ENCODE data around the gene DENND4B. TPM values are rescaled to one million over a fixed set of nuclear protein-coding genes. Genes with fewer than 3 reads are reported as not detected.
"Not testable (repeated sequence)": the region's sequence is repeated elsewhere in the genome, so short reads cannot be mapped to it uniquely, and the experiment has no call there.

The DENND4B gene
- total RNA-seq, 1 donor from 2014 or later: 42.5 TPM

GRCh38 chr1:153899509-153899908, 47.0 kb downstream of the DENND4B start:
- no peak overlapping the region for H3K4me3 ChIP-seq (ENCODE audit: low read depth, low read length)
- DNase-seq (ENCODE audit: low read depth): no peak
- TF ChIP-seq, protein P1, sequence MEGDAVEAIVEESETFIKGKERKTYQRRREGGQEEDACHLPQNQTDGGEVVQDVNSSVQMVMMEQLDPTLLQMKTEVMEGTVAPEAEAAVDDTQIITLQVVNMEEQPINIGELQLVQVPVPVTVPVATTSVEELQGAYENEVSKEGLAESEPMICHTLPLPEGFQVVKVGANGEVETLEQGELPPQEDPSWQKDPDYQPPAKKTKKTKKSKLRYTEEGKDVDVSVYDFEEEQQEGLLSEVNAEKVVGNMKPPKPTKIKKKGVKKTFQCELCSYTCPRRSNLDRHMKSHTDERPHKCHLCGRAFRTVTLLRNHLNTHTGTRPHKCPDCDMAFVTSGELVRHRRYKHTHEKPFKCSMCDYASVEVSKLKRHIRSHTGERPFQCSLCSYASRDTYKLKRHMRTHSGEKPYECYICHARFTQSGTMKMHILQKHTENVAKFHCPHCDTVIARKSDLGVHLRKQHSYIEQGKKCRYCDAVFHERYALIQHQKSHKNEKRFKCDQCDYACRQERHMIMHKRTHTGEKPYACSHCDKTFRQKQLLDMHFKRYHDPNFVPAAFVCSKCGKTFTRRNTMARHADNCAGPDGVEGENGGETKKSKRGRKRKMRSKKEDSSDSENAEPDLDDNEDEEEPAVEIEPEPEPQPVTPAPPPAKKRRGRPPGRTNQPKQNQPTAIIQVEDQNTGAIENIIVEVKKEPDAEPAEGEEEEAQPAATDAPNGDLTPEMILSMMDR (conservative IDR thresholded peaks at IDR 0.05; ENCODE audit: low read depth, low read length): no peak

DNA sequence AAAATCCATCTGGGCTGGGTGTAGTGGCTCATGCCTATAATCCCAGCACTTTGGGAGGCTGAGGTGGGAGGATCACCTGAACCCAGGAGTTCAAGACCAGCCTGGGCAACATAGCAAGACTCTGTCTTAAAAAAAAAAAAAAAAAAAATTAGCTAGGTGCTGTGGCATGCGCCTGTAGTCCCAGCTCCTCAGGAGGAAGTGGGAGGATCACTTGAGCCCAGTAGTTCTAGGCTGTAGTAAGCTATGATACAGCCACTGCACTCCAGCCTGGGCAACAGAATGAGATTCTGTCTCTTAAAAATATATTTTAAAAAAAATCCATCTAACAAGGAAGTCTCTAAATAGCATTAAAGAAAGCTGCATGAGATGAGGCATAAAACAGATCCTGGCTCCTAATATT, 50.7 kb downstream of the DENND4B start:
- DNase-seq (ENCODE audit: low read depth); H3K4me3 ChIP-seq (ENCODE audit: low read depth, low read length): not testable (repeated sequence)

DNA sequence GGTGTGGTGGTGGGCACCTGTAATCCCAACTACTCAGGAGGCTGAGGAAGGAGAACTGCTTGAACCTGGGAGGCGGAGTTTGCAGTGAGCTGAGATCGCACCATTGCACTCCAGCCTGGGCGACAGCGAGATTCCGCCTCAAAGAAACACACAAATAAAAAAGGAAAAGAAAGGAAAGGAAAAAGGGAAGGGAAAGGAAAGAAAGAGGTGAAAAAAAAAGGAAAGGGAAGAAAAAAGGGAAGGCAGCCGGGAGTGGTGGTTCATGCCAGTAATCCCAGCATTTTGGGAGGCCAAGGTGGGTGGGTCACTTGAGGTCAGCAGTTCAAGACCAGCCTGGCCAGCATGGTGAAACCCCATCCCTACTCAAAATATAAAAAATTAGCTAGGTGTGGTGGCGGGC, 55.5 kb downstream of the DENND4B start:
- H3K4me3 ChIP-seq (ENCODE audit: low read depth, low read length); DNase-seq (ENCODE audit: low read depth): not testable (repeated sequence)

- TF ChIP-seq, protein P1 (conservative IDR thresholded peaks at IDR 0.05; ENCODE audit: low read depth, low read length): no peak
- no peak for DNase-seq (ENCODE audit: low read depth)
Measured at GRCh38 chr1:153888533-153888932, 58.0 kb downstream of the DENND4B start.

GRCh38 chr1:153886127-153886526, 60.4 kb downstream of the DENND4B start:
- no peak for DNase-seq (ENCODE audit: low read depth)
- H3K4me3 ChIP-seq (ENCODE audit: low read depth, low read length): no peak overlapping the region
- TF ChIP-seq, protein P1 (conservative IDR thresholded peaks at IDR 0.05; ENCODE audit: low read depth, low read length): no peak

More at GRCh38 chr1:153888533-153888932, 58.0 kb downstream of the DENND4B start:
- no peak overlapping the region for H3K4me3 ChIP-seq (ENCODE audit: low read depth, low read length)

DNA sequence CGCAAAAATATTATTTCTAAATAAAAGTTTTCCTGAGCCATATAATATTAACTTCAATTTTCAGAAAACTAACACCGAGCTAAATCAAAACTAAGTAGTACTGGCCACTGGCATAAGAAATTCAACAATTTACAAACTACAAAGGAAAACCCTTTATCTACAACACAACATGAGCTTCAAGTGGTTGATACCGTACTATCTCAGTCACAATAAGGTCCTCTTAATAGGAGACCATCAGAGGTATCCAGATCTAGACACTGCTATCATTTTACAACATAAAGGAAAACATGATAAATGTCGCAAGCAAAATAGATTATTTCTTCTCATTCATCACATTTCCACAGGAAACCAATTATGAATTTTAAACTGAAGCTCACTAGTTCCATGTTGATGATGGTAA, 63.3 kb downstream of the DENND4B start:
- no peak overlapping the region for H3K4me3 ChIP-seq (ENCODE audit: low read depth, low read length)
- TF ChIP-seq, protein P1 (conservative IDR thresholded peaks at IDR 0.05; ENCODE audit: low read depth, low read length): no peak
- no peak for DNase-seq (ENCODE audit: low read depth)

- DNase-seq (ENCODE audit: low read depth): no peak
- TF ChIP-seq, protein P1 (conservative IDR thresholded peaks at IDR 0.05; ENCODE audit: low read depth, low read length): no peak
Measured at GRCh38 chr1:153882296-153882912, 64.1 kb downstream of the DENND4B start.

GRCh38 chr1:153881751-153882150, 64.8 kb downstream of the DENND4B start:
- peak overlapping the region; percentile 11 for H3K4me3 ChIP-seq (ENCODE audit: low read depth, low read length)
- DNase-seq (ENCODE audit: low read depth): no peak
- TF ChIP-seq, protein P1 (conservative IDR thresholded peaks at IDR 0.05; ENCODE audit: low read depth, low read length): no peak

More at GRCh38 chr1:153882296-153882912, 64.1 kb downstream of the DENND4B start:
- no peak overlapping the region for H3K4me3 ChIP-seq (ENCODE audit: low read depth, low read length)

Measured in epithelial cell of proximal tubule (primary cell).